Activated naive CD4-positive, alpha-beta T cell treated with anti-CD3 and anti-CD28 coated beads, Interleukin-2, amount 50 U/mL, for 16 hours (primary cell): ENCODE results near the gene LBX1.

ENCODE experiments used
- DNase-seq: peaks from one replicate; pipeline ENCODE4 v3.0.0-alpha.2; 2020

Gene LBX1

DNA sequence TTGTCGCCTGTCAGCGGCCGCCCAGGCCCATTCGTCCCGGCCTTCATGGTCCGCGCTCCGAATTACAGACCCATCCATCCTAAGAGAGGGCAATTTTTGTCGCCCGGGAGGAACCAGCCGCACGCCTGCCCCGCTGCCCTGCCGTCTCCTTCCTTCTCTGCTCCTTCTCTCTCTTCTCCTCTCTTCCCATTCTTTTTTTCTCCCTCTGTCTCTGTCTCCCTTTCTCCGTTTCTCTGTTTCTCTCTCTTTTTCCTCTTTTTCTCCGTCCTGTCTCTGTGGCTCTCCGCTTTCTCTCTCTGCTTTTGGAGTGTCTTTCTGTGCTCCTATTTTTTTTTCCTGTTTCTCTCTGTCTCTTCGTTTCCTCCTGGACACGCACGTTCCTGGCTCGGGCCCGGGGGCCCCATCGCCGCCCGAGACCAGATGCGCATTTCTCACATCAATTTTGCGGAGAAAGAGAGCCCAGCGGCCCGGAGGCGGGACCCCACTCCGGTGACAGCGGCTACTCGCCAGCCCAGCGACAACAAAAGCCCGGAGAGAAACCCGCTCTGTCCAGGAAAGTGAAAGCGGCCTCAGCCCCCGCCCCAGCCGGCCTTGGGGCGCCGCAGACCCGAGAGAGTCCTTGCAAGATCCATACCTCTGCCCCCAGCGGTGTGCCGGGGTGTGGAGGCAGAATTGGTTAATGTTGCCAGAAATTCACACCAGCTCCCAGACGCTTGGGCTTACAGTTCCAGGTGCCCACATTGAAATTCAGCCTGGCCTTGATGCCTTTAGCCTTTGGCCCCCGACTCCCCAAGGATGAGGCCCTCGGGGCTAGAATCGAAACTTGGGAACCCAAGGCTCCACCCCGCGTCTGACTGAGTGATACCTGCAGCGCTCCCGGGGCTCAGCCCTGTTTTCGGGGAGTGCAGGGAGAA, 4.1 kb downstream of the LBX1 start:
- no peak for DNase-seq

GRCh38 chr10:101224060-101224909, 5.0 kb downstream of the LBX1 start:
- no peak for DNase-seq

- no peak for DNase-seq
Measured at GRCh38 chr10:101223274-101224059, 5.8 kb downstream of the LBX1 start.

DNA sequence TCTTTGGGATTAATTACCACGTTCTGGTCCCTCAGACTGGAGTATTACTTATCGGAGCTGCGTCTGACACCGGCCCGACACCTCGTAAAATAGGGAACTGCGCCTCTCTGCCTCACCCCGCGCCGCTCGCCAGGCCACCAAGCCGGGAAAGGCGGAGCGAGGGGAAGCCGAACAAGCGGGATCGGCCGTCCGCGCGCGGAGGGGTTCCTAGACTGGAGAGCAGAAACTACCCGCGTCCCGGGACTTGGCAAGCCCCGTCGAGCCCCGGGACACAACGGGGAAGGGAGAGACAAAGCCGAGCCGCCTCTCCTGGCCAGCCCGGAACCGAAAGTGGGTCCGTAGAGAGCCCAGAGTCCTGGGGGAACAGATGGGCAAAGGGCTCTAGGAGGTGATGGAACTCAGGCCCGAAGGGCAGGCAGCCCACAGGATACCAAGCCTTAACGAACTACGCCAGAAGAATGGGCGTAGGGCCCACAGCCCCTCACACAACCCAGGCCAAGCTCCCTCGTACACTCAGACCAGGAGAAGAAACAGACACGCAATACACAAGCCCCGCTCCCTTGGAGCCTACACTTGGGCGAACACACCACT, 6.5 kb downstream of the LBX1 start:
- no peak for DNase-seq

GRCh38 chr10:101221963-101222531, 7.2 kb downstream of the LBX1 start:
- no peak for DNase-seq

- no peak for DNase-seq
Measured at GRCh38 chr10:101221549-101221948, 7.7 kb downstream of the LBX1 start.

DNA sequence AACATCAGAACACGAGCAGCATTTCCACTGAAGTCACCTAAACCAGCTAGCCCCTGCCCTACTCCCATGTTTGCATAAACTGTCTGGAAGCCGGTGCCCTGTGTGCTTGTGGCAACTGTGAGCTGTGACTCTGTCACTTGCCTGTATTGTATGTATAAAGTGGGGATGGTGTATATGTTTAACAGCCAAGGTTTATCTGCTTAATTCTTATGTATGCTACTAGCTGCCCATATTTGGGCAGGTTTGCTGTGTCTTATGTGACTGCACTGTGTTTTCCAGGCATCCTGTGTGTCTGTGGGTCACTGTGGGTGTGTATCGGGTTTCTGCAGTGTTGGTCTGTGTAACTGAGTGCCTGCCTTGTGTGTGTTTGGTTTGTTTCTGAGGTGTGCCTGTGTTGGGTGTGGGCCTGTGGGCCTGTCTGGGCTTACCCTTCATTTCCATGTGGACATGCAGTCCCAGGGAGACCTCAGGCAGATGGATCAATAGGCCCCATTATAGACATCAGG, 9.3 kb downstream of the LBX1 start:
- no peak for DNase-seq

DNA sequence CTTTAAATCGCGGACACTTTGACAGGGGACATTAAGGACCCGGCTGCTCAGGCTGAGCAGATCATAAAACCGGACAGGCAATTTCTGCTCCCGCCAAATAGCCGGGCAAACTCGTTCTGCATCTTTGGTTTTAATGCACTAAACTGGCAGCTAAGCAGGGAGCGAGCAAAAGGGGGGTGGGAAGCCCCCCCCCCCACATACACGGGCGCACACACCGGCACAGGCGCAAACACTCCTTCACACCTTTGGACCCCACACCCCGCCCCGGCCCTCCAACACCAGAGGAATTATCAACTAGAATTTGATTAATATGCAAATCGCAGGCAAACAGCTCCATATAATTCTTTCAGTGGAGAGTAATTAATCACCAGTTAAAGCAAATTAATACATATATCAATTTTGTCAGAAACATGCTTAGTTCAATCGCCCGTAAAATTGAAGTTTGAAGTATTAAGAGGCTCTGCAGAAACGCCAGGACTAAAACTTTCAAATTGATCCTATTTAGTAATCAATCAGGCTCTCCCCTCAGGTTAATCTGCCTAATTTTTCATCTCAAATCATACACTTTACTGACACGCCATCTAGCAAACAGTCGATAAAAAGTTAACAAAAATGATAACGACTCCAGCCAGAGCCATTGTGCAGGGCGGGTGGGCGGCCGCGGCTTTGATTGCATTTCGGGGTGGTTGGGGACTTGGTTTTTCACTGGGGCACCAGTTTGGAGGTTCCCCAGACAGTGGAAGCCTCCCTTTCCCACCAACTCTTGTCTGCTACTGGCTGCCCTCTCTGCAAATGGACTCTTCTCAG, 9.9 kb downstream of the LBX1 start:
- no peak for DNase-seq

DNA sequence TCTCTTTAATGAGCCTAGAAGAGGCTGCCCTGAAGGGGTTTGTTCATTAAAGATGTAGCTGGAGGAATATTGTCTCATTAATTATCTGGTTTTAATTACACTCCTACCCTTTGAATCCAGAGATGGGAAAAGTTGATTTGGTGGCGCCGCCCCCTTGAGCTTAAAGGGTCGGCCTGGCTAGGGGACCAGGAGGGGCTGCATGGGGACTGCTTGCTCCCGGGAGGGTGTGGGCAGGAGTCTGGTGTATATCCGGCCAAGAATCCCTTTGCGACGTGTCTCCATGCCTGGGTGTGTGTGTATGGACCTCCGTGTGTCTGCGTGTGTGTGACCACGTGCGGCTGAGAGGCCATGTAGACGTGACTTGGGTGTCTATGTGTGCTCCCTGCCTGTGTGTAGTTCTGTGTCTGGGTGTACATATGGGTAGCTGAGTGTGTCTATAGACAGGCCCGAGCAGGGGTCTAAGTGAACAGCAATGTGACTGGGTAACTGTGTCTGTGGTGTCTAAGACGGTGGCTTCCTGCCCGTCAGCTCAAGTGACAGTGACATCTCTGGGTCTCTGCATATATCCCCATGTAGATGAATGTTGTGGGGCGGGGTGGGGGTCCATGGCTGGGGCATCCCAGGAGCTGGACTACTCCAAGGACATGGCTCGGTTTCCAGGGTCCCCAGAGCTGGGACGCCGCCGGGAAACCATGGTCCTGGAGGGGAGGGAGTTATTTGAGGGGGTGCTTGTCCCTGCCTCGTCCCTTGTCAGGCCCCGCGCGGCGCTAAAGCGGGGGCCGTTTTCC, 10.7 kb downstream of the LBX1 start:
- DNase-seq, result no peak

- no peak for DNase-seq
Measured at GRCh38 chr10:101217450-101218281, 11.6 kb downstream of the LBX1 start.

- DNase-seq, result no peak
Measured at GRCh38 chr10:101217044-101217425, 12.2 kb downstream of the LBX1 start.

- DNase-seq, result no peak
Measured at GRCh38 chr10:101216207-101217043, 12.8 kb downstream of the LBX1 start.

DNA sequence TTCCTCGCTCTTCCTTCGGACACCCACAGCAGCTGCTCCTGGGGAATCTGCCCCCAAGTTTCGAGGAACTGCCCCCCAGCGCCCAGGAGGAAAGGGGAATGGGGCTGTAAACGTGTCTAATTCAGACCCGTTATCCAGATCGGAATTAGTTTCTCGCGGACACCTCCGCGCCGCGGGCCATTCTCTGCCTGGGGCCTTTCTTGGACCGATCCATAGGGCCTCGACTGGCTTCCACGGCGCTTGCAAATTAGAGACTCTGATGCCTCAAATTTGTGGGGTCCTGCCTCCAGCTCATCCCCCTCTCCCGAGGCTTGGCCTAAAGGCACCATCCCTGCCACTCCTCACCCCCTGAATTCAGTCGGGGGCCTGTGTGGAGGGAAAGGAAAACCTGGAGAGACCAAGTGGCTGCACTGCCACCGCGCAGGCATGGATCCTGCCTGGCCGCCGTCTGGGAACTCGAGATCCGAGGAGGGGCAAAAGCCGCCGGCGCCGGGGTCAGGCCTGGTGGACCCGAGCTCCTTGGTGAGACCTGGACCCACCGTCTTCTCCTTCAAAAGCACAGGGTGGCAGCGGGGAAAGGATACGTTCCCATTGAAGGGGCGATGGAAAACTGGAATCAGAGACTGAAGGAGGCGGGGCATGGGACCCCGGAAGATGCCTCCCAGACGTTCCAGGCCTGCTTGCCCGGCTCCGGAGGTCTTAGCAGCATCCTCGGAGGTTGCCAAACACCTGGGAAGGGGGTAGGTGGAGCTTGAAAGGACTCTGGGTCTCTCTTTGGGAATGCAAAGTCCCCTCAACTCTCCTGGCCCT, 13.7 kb downstream of the LBX1 start:
- DNase-seq, result no peak

GRCh38 chr10:101214446-101215396, 14.5 kb downstream of the LBX1 start:
- DNase-seq, result peak; percentile 80

DNA sequence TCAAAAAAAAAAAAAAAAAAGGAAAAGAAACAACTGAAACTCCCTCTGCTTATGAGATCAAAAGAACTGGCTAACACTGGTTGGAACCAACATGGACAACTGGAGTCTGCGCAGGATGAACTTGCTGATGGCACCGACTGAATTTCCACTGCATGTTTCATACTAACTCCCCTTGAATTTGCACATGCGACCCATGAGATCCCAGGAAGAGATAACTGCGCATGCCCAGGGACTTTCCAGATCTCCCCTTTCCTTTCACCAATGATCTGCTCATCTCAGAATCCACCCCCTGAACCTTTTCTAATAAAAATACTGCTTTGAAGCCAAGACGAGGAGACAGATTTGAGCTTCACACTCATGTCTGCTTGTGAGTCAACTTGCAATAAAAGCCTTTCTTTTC, 20.7 kb downstream of the LBX1 start:
- no peak for DNase-seq

GRCh38 chr10:101207026-101207425, 22.2 kb downstream of the LBX1 start:
- no peak for DNase-seq
